Erythroblast (primary cell): ENCODE results near the gene PLXNA3.
"Not testable (repeated sequence)": the region's sequence is repeated elsewhere in the genome, so short reads cannot be mapped to it uniquely, and the experiment has no call there.

Experiments used
- DNase-seq, 2 experiments: peaks; one replicate each; lab custom pipeline; 2025; lab: John Stamatoyannopoulos, UW
- GATA1 ChIP-seq: IDR thresholded peaks from 2 replicates; pipeline ENCODE4 v1.6.1; 2011; ENCODE audit warnings: low read depth, mild to moderate bottlenecking, control low read depth, low read length, moderate library complexity
- POLR2A ChIP-seq: IDR thresholded peaks from 2 replicates; pipeline ENCODE4 v1.6.1; 2011; ENCODE audit warnings: mild to moderate bottlenecking, low read length

The PLXNA3 gene

DNA sequence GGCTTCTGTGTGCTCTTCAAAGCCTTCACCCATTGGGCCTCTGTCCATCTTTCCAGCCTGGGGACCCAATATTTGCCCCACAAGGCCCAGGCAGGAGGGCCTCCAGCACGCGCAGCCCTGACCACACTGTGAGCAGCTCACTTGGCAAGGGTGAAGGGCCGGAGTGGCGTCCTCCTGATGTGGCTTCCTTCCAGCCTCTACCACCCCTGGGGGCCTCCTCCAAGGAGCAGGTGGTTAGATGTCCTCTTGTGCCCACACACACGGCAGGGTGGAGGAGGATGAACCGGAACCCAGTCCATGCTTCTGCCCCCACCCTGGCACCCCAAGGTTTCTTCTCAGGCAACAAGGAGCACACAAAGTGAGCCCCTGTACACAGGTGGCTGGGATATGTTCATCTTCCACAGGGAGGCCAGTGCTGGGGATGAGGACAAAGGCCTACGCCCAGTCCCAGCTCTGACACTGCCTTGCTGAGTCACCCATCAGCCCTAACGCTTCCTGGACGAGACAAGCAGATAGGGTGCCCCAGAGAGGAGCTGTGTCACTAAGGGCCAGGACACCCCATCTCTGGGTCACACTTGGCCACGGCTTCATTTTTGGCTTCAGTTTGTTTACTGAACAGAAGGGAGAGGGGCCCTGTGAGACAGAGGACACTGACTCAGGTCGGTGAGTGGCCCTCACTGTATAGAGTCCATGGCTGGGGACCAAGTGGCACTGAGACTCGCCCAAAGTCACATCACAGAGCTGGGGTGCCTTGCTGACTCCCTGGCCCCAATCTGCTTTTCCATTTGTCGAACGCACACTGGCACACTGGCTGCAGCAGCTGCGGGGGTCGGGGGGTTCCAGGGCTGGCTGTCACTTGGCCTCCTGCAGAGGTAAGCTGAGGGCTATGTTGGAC lies 26.4 kb downstream of the PLXNA3 start:
- peak; percentile 89 to 90 for DNase-seq
- TF ChIP-seq POLR2A (peak; percentile 79), GATA1 (no peak)

DNA sequence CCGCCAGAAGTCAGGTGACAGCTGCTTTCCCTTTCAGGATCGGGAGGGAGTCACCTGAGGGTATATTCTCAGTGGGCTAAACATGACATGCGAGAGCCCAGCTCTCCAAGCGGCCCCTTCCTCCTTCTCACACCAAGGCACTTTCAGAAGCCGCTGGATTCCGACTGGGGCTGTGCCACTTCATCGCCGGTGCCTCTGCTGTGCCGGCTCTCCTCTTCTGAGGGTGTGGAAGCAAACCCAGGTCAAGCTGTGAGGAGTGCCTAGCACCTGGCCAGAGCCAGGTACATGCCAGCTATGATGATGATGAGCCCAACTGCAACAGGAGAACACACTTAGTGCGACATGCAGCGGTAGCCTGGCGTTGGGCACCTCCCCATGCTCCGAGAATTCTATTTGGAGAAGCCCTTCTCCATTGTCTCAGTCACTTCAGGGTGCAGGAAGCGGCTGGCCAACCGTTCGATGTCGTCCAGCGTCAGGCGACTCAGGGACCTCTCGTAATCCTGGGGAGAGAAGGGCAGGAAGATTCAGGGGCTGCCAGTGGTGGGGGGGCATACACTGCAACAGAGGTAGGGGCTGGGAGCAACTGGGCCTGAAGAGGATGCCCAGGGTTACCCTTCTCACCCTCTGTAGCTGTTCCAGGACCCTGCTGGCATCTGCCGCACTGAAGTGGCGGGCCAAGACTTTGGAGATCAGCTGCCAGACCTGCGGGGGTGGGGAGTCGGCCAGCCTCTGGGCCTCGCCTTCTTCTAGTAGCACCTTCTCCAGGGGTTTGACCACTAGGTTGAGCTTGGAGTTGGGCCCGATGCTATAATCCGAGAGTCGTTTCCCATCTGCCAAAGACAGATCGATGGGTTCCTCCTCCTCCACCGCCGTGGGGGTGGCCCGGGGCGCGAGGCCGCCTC lies 27.3 kb downstream of the PLXNA3 start:
- DNase-seq = peak in 1 of 2 experiments; percentile 47
- no peak for TF ChIP-seq POLR2A

DNA sequence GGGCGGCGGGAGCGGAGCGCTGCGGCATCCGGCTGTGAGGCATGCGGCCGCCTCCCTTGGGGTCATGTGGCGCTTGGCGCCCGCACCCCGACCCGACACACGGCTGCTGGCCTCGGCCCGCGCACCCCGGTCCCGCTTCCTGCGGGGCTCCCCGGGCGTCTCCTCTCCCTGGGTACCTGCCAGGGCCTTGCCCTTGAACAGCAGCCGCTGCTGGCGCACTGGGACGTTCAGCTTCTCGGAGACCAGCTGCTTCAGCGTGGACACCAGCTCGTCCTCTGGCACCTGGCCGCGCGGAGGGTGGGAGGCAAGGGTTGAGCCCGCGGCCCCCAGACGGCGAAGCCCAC lies 27.9 kb downstream of the PLXNA3 start:
- TF ChIP-seq POLR2A (no peak), GATA1 (no peak)
- DNase-seq = peak; percentile 47 to 59

DNA sequence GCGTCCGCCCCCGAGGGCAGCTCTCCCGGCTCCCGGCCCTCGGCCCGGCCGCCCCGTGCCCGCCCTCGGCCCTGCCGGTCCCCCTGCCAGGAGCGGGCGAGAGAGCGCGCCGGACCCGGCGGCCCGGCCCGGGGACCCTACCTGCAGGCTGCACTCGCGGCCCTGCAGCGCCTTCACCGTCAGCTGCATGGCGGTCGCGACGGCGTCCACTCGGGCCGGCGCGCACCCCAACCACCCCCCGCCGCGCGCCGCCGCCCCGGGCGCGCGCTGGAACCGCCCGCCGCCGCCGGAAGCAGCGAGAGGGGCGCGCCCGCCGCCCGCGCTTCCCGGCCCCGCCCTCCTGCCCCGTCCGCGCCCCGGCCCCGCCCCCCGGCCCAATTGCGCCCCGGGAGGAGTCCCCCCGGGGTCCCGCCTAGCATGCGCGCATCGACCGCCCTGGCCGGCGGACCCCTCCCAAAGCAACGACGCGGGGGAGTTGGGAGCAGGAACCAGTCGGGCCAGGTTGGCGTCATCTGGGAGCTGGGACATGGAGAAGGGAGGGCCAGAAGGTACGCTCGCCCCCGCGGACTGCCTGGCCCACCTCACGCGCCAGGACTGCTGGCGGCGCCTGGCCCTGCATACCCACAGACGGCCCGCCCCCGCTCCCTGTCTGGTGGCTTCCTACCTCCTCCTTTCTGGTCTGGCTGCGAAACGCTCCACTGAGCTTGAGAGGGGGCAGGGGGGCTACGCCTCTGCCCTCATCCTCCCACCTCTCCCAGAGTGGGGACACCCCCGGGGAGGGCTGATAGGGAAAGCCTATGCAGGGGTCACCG lies 28.5 kb downstream of the PLXNA3 start, which contains the start of gene UBL4A:
TSS of gene UBL4A (minus strand) at position 220 of the 812 bp plus-strand sequence. CDS start at position 189, 31 bp downstream.
- no peak for TF ChIP-seq GATA1
- peak; percentile 57 for TF ChIP-seq POLR2A
- DNase-seq = peak; percentile 71 to 81

DNA sequence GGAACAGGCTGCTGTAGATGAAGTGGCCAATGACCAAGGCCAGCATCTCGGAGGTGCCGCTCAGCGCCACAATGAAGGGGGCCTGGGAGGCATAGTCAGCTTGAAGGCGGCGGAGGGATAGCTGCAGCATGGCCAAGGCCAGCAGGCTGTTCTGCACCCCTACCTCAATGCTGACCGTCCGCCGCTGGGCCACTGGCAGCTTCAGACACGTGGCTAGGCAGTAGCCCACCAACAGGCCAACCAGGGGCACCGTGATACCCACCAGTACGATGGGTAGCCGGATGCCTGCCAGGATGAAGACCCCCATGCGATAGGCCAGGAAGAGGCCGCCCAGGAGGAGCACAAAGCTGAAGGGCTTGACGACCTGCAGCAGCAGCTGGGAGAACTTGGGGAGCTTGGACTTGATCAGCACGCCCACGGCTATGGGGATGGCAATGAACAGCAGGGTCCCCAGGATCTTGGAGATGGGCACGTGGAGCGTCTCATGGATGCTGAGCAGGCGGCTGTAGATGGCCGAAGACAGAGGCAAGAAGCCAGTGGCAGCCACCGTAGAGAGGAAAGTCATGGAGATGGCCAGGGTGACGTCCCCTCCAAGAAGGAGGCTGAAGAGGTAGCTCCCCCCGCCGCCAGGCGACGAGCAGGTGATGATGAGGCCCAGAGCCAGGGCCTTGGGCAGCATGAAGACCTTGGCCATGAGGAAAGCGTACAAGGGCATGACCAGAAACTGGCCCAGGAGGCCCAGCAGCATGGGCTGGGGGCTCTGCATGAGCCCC lies 29.6 kb downstream of the PLXNA3 start:
- TF ChIP-seq GATA1 (no peak), POLR2A (no peak)
- no peak for DNase-seq

DNA sequence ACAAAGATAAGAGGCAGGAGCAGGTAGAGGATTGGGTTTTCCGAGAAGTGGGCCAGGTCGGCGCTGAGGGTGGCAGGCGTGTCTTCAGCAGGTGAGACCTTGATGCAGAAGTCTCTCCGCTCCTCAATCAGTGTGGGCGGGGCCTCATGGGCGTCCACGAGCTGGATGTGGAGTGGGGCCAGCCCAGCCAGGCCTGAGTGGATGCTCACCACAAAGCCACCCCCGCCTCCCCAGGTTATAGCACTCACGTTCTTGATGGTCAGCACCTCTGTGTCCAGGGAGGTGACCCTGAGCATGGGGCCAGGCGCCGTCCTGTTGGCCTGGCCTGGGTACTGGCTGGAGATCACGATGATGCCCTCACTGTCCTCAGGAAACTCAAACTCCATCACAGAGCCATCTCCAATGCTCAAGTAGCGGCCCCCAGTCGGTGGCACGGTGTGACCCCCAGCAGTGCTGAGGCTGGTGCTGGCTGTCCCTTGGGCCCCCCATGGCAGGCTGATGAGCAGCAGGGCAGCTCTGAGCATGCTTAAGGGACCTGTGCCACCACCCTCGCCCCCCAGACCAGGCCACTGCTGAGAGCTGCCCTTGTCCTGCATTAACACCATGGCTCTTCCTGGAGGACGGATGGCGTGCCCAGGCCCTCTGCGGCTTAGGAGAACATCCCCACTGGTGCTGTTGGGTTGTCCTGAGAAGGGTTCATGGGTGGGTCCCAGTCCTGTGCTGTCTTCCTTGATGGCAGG lies 30.4 kb downstream of the PLXNA3 start:
- DNase-seq = no peak
- TF ChIP-seq POLR2A (no peak), GATA1 (no peak)

DNA sequence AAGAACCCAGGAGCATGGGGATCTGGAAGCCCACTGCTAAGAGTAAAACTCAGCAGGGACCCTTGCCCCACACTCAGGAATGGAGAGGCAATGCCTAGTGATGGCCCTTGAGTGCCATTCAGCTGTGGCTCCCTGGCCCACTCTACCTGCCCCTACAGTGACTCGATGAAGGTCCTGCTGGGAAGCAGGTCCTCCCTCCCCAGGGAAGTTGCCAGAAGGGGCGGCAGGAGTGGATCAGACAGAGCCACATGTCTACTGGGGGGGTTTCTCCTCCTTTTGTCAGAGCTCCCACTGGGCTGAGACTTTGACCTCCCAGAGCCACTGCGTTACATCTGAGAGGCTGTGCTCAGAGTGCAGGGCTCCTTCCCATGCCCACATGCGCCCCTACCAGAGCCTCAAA lies 31.1 kb downstream of the PLXNA3 start:
- DNase-seq = no peak
- TF ChIP-seq GATA1 (no peak), POLR2A (no peak)

DNA sequence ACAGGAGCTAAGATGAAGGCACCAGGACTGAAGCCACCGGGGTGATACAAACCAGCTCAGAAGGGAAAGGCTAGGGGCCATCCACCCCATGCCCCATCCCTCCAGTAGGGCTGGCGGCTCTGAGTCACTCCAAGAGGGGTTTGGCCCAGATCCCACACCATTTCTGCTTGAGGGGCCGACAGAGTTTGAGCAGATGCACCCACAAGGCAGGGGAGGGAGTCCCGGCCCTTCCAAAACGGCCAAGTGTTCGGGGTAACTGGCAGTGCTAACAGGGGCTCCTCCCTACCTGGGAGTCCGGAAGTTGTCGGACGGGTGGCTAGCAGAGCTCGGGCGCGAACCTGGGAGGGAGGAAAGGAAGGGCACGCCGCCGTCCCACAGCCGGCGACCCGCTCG lies 31.9 kb downstream of the PLXNA3 start:
- TF ChIP-seq POLR2A = no peak
- DNase-seq = peak; percentile 69 to 78

DNA sequence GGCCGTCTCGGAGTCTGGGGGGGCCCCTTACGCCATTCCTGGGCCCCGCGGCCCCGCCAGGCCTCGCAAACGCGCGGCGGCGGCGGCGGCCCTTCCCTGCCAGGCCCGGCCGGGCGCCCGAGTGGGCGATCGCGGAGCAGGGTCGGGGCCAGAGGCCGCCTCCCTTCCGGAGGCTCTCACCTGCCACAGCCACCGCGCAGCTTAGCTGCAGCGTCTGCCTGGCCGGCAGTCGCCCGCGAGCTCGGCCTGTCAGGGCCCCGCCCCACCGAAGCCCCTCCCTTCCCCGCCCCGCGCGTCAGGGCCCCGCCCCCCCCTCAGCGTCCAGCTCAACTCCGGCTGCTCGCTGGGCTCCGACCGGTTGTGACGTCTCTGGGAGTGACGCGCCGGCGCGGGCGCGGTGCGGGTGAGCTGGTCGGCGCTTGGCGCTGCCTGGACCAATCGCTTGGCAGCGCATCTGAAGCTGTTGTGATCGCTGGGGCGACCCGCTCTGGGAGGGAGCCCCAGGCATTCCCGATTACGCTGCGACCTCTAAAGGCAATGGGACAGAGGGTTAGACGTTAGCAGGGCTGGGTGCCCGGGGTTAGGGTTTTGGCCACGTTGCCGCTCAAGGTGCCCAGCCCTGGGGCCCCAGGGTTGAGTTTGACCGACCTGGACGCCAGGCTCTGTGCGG lies 32.5 kb downstream of the PLXNA3 start, which contains the start of gene SLC10A3:
TSS of gene SLC10A3 (minus strand) at position 216 of the 670 bp plus-strand sequence. CDS start 1,689 bp downstream, outside the sequence.
- TF ChIP-seq POLR2A (peak; percentile 81), GATA1 (no peak)
- peak; percentile 97 for DNase-seq

DNA sequence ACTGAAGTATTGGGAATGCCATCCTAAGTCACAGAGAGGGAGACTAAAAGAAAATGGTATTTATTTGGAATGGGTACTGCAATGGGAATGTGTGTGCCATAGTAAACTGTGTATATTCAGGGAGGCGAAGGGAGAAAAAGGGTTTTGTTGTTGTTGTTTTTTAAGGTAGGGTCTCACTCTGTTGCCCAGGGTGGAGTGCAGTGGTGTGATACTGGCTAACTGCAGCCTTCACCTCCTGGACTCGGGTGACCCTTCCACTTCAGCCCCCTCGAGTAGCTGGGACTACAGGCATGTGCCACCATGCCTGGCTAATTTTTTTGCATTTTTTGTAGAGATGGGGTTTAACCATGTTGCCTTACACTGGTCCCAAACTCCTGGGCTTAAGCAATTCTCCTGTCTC lies 36.6 kb downstream of the PLXNA3 start:
- TF ChIP-seq GATA1 (no peak), POLR2A (no peak)
- DNase-seq = peak in 1 of 2 experiments; percentile 52

DNA sequence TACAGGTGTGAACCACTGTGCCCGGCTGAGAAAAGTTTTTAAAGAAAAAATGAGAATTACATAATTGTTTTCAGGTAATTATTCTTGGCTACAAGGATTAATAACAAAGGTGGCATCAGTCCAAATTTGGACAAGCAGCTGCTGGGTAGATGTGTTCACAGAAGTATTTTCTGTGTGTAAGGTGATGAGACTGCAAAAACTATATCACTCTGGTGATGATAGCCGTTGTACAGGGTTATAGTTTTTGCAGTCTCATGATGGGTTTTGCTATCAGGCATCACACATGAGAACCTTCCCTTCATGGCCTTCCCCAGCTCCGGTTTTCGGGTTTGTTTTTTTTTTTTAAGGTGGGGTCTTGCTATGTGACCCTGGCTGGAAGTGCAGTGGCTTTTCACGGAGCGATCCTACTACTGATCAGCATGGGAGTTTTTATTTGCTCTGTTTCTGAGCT lies 37.4 kb downstream of the PLXNA3 start:
- DNase-seq = peak; percentile 88 to 94
- TF ChIP-seq GATA1 (no peak), POLR2A (no peak)

DNA sequence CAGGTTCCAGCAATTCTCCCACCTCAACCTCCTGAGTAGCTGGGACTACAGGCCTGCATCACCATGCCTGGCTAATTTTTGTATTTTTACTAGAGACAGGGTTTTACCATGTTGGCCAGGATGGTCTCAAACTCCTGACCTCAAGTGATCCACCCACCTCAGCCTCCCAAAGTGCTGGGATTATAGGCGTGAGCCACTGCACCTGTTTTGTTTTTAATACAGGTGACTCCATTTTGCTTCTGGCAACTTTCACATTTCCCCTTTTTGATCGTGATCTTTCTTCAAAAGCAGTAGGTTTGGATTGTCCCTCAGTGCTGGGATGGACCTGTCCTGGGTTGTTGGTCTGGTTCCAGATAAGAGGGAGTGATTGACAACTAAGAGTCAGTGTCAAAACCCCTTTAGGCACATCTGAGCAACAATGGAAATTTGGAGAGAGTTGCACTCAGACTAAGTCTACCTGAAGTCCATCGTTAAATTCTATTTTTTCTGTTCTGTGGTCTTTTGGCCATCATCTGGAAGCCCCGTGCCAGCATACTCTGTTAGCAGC lies 38.6 kb downstream of the PLXNA3 start:
- DNase-seq = peak; percentile 31 to 36

DNA sequence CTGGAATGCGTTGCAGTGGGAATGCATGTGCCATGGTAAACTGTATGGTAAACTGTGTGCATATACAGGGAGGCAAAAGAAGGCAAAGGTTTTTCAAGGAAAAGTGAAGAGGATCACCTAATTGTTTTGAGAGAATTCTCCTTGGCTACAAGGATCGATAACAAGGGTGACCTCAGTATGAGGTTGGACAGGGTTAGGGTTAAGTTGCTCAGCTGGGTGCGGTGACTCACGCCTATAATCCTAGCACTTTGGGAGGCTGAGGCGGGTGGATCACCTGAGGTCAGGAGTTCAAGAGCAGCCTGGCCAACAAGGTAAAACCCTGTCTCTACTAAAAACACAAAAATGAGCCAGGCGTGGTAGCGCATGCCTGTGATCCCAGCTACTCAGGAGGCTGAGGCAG lies 43.3 kb downstream of the PLXNA3 start:
- DNase-seq = not testable (repeated sequence)
